OCI-M1 (cell line): ENCODE data around the gene C15orf61.

Experiments used
- DNase-seq: peaks from one replicate; lab custom pipeline; 2025; lab: John Stamatoyannopoulos, UW

The C15orf61 gene

GRCh38 chr15:67549736-67550135 lies 28.8 kb downstream of the C15orf61 start:
- no peak for DNase-seq

DNA sequence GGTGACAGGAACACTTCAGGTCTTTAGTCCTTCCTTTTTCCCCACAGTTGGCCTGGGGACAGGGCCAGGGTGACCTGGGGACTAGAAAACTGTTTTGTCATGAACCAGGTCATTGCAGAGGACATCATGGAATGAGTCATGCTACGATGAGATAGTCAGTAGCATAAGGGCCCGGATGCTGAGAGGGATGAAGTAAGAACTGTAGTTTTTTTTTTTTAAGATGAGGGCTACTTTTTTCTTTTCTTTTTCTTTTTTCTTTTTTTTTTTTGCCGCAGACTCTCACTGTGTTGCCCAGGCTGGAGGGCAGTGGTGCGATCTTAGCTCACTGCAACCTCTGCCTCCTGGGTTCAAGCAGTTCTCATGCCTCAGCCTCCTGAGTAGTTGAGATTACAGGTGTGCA lies 29.6 kb downstream of the C15orf61 start:
- DNase-seq: peak; percentile 22

DNA sequence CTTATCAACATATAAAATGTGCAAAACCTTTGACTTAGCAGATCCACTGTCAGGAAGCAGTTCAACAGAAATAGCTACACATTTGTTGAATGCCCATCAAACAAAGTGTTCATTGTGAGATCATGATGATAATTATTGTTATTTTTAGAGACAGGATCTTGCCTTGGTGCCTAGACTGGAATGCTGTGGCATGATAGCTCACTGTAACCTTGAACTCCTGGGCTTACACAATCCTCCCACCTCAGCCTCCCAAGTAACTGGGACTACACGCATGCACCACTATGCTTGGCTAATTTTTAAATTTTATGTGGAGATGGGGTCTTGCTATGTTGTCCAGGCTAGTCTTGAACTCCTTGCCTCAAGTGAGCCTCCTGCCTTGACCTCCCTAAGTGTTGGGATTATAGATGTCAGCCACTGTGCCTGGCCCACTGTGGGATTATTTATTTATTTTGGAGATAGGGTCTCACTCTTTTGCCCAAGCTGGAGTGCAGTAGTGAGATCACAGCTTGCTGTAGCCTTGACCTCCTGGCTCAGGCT lies 30.3 kb downstream of the C15orf61 start:
- DNase-seq: no peak

DNA sequence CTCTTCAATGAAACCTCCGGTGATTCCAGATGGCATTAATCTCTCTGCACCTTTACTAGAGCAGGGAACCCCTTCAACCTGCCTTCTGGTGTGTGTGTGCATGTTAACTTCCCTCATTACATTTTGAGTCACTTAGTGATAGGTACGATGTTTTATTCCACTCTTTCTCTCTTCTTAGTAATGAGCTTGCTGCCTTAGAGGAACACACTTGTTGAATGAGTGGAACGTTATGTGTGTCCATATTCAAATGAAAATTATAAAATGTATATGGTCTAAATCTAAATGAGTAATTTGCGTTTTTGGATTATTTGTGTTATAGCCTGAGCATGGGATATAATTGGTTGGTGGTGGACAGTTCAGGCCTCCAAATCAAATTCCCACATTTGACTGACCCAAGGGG lies 33.6 kb downstream of the C15orf61 start:
- DNase-seq: no peak

- peak; percentile 10 for DNase-seq
Measured at GRCh38 chr15:67556976-67557570, 36.1 kb downstream of the C15orf61 start.

DNA sequence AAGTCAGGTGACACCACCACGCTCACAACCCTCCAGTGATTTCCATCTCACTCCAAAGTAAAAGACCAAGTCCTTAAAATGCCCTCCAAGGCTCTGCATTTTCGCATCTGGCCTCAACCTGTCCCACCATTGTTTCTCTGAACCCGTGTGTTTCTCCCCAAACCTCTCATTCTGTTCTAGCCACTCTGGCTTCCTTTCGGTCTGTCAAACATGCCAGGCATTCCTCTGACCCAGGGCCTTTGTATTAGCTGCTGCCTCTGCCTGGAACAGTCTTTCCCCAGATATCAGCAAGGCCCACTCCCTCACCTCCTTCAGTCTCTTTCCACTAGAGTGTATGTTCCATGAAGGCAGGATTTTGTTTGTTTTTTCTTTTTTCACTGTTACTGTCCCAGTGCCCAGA lies 37.6 kb downstream of the C15orf61 start:
- no peak for DNase-seq

DNA sequence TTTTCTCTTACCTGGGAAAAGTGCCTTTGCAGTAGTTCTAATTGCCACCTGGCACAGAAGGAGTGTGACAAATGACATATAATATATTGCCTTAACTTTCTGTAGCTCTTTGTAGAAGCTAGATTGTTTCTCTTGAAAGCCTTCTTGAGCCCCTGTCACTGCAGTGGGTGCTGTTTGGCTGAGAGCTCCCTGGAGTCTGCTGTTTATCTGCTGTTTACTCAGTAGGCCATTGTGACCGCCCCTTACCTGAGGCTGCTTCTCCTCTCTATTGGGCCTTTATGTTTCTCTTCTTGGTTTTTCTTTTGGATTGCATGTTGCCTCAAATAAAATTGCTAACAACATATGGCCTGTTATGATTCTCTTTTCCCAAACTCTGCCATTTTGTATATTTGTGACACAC lies 38.2 kb downstream of the C15orf61 start:
- DNase-seq: no peak

DNA sequence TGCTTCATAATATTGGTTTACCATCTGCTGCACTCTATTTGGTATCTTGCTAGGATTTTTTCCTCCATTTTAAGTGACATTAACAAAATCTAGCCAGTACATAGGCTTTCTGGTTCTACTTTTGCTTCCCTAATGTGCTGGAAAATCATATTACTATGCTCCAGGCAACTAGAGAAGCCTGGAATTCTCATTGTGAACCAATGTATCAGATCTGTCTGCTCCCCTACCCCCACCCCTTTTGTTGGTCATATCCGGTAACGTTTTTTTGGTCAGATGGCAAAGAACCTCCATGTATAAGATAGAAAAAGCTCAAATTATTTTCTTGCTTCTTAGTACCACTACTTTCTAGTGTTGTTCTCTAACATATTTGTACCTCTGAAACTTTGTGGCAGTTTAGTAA lies 38.6 kb downstream of the C15orf61 start:
- no peak for DNase-seq

DNA sequence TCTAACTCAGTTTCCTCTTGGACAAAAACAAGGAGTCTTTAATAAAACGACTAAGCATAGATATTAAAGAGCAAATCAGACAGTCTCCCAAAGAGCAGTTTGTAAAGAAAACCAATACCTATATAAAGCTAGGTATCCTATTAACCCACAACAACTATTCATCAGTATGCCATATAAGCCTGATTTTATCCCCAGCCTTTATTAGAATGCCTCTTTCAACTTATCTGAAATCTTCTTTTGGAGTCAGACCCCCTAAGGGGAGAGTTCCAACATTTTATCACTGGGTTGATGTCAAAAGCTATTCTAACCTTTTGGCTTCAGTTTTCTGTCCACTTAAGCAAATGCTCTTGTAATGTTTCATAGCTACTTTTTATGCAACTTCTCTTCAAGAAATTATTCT lies 39.4 kb downstream of the C15orf61 start:
- no peak for DNase-seq

DNA sequence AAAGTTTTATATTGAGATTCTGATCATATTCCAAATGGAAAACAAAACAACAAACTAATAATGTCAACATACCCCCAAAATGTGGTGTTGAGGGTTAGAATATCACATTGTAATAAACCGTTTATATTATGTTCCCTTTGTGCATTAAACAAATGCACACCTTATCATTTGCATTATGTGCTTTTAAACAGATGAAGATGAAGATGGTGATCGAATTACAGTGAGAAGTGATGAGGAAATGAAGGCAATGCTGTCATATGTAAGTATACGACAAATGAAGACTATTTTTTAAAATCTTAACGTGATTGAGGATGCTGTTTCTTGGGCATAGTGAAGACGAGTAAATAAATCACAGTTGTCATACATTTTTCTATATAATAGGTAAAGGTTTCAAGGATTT lies 42.2 kb downstream of the C15orf61 start:
- DNase-seq: no peak

- no peak for DNase-seq
Measured at GRCh38 chr15:67564021-67564967, 43.4 kb downstream of the C15orf61 start.

DNA sequence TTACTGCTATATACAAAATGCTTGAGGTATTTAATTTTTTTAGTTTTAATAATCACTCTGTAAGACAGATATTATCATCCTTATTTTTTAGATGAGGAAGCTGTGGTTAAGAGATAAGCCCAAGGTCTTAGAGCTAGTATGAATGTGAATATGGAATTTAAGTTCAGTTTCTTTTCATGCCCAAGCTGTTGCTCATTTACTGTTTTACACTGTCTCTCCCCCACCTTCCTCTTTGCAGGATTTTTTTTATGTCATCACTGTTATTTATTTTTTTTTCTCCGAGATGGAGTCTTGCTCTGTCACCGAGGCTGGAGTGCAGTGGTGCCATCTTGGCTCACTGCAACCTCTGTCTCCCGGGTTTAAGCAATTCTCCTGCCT lies 44.0 kb downstream of the C15orf61 start:
- DNase-seq: peak; percentile 46

DNA sequence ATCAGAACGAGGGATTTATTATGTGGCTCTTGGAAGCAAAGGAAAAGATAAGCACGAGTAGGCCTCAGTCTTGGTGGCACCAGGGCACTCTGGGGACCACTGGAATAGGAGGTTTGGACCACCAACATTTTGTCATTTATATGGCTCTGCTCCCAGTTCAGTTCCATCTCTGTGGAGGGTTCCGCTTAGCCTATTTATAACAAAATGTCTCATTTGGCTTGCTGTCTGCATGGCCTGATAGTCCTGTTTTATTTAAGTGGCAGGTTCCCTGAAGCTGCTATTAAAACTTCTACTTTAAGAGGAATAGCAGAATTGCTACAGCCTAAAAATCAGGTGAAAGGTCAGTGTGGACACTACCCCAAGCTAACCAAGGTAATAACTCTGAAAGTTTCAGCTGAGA lies 48.7 kb downstream of the C15orf61 start:
- no peak for DNase-seq

DNA sequence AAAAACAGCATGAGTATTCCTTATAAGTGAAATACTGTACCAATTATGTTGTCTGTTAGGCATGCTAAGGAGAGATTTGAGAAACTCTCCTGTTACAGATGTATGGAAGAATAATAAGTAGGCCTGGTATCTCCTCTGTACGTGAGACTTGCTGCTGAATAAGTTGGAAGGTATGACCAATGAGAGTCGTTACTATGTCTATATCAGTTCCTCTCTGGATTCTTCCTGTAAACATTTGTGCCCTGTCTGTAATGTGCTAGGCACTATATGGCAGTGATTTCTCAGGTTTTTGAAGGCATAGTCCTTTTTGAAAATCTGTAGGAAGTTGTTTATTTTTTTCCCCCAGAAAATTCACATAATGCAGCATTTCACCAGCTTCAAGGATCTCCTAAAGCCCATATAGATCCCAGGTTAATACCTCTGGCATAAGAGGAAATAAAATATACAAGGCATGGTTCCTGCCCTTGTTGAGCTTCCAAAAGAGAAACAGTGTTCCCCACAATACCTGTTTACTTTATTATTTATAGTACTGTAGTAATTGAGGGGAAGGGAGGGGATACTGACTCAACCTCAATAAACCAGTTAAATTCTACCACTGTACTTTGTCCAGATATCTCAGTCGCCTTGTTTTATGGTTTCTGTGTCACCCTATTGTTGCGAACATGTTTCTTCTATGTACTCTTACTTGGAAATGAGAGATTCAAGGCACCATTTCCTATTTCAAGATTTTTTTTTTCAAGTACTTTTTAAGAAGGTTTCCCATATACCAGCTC lies 50.1 kb downstream of the C15orf61 start:
- no peak for DNase-seq

GRCh38 chr15:67571648-67572415 lies 50.9 kb downstream of the C15orf61 start:
- DNase-seq: no peak

- DNase-seq: no peak
Measured at GRCh38 chr15:67573194-67573593, 52.3 kb downstream of the C15orf61 start.

DNA sequence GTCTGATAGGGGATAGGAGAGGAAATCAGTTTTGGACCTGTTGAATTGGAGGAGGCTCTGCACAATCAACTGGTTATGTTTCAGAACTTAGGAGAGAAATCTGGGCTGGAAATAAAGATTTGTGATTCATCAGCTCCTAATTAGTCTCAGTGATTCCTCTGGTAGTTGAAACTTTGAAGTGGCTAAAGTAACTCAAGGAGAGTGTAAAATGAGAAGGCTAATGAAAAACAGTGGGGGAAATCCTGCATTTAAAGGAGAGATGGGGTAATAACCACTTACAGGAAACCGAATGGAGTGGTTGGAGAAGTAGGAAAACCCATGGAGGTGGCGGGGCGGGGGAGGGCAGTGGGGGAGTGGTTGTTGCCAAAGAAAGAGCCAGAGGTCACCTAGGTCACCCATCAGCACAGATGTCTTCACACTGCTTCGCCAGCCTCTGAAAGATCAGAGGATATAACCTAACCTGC lies 54.1 kb downstream of the C15orf61 start:
- no peak for DNase-seq

DNA sequence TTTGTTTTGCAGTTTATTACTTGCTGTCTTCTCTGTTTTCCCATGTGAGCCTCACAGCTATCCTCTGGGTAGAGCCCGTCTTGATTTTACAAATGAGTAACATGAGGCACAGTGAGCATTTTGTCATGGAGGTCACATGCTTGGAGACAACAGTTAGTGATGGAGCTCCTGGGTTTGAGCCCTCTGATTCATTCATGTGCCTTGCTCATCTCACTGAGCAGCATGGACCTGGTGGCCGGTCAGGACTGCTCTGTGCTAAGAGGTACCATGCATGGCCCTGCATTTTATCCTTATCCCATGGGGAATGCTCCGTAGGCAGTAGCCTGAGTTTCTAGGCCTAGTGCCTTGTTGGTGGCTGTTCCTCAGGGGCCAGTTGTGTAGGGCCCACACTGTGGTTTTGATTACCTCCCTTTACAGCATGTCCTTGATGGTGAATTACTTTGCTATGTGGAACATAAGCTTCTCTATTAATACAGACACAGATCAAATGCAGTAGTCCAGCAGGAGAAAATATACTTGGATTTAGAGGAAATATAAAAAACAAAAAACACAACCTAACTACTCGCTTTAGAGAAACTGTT lies 57.2 kb downstream of the C15orf61 start:
- DNase-seq: no peak

DNA sequence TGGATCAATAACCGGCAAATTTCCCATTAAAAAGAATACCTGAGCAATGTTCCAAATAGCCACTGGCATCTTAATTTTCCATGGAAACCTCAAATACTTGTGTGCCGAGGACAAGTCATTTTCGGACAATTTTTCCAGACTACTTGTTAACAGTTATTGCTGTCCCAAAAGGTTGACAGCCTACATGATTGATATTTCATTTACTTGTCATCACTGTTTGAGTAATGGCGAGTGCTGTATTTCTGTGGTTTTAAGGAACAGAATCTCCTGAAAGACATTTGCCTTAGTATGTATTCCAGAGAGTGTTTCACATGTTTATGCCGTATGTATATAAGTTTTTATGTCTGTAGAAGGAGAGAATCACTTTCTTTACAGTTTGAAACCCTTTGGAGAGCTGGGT lies 58.2 kb downstream of the C15orf61 start:
- no peak for DNase-seq
